Stimulated activated naive B cell treated with anti-CD40 and anti-IgM and Interleukin-4, amounts not matched to agents 10 μg/mL and 1 μg/mL and 100 μg/mL, for 72 hours (primary cell): ENCODE measurements around the gene NEAT1.
A peak's percentile ranks its signal among the peaks of the same experiment; 100 is the strongest.

Experiments
- ATAC-seq, 2 donors: fragments of 150-1000 bp; cut with Tn5 transposase; replicated peaks; 2 replicates each; pipeline ENCODE4 v1.10.0; 2021; ENCODE audit warnings: moderate library complexity in 1 of 2
- DNase-seq: peaks from one replicate; pipeline ENCODE4 v3.0.0; 2021
- H3K27ac Mint-ChIP-seq: one replicate; pipeline ENCODE4 v1.8.0; 2022; ENCODE audit warnings: mild to moderate bottlenecking, mixed read lengths
- H3K27me3 Mint-ChIP-seq, 2 donors: one replicate each; pipeline ENCODE4 v1.8.0; 2022; ENCODE audit warnings: mixed read lengths in 2 of 2
- H3K36me3 Mint-ChIP-seq, 2 donors: one replicate each; pipeline ENCODE4 v1.8.0; 2022; ENCODE audit warnings: mixed read lengths in 2 of 2, mild to moderate bottlenecking in 1 of 2
- H3K4me1 Mint-ChIP-seq, 2 donors: one replicate each; pipeline ENCODE4 v1.8.0; 2022; ENCODE audit warnings: mixed read lengths in 2 of 2, mild to moderate bottlenecking in 1 of 2
- H3K4me3 Mint-ChIP-seq, 2 donors: one replicate each; pipeline ENCODE4 v1.8.0; 2022; ENCODE audit warnings: mild to moderate bottlenecking in 2 of 2, mixed read lengths in 2 of 2, moderate library complexity in 1 of 2
- H3K9me3 Mint-ChIP-seq, 2 donors: one replicate each; pipeline ENCODE4 v1.8.0; 2022; ENCODE audit warnings: mixed read lengths in 2 of 2, mild to moderate bottlenecking in 1 of 2

Gene NEAT1

GRCh38 chr11:65435411-65435931 lies 12.9 kb downstream of the NEAT1 start:
- DNase-seq (no peak), ATAC-seq (no peak)
- no peak overlapping the region for H3K4me3 Mint-ChIP-seq
- H3K27me3 Mint-ChIP-seq = no peaks in the 10 kb centered on the region
- H3K9me3 Mint-ChIP-seq = peaks cover 3 to 4% of the 10 kb centered on the region in 2 donors
- H3K27ac Mint-ChIP-seq = peak overlapping the region; percentile 71
- peaks cover 41 to 63% of the 10 kb centered on the region in 2 donors for H3K36me3 Mint-ChIP-seq
- peaks cover 55 to 84% of the 10 kb centered on the region in 2 donors for H3K4me1 Mint-ChIP-seq

GRCh38 chr11:65435981-65436411 lies 13.4 kb downstream of the NEAT1 start:
- H3K4me1 Mint-ChIP-seq = peaks cover 55 to 84% of the 10 kb centered on the region in 2 donors
- ATAC-seq = no peak
- H3K4me3 Mint-ChIP-seq = no peak overlapping the region
- H3K36me3 Mint-ChIP-seq = peaks cover 41 to 63% of the 10 kb centered on the region in 2 donors
- no peaks in the 10 kb centered on the region for H3K27me3 Mint-ChIP-seq
- DNase-seq = no peak
- H3K27ac Mint-ChIP-seq = peak overlapping the region; percentile 71
- peaks cover 3 to 4% of the 10 kb centered on the region in 2 donors for H3K9me3 Mint-ChIP-seq

- H3K27ac Mint-ChIP-seq = peak overlapping the region; percentile 71
- ATAC-seq (peak in 1 of 2 donors; percentile 6), DNase-seq (no peak)
- no peak overlapping the region for H3K4me3 Mint-ChIP-seq
- peaks cover 41 to 62% of the 10 kb centered on the region in 2 donors for H3K36me3 Mint-ChIP-seq
- peaks cover 54 to 83% of the 10 kb centered on the region in 2 donors for H3K4me1 Mint-ChIP-seq
- peaks cover 3 to 4% of the 10 kb centered on the region in 2 donors for H3K9me3 Mint-ChIP-seq
- H3K27me3 Mint-ChIP-seq = no peaks in the 10 kb centered on the region
These were observed 13.9 kb downstream of the NEAT1 start for GRCh38 chr11:65436412-65437032.

GRCh38 chr11:65437436-65438227 lies 15.0 kb downstream of the NEAT1 start:
- ATAC-seq = no peak
- H3K4me1 Mint-ChIP-seq = peaks cover 58 to 83% of the 10 kb centered on the region in 2 donors
- peaks cover 3 to 4% of the 10 kb centered on the region in 2 donors for H3K9me3 Mint-ChIP-seq
- H3K4me3 Mint-ChIP-seq = no peak overlapping the region
- peaks cover 44 to 69% of the 10 kb centered on the region in 2 donors for H3K36me3 Mint-ChIP-seq
- no peak for DNase-seq
- H3K27me3 Mint-ChIP-seq = no peaks in the 10 kb centered on the region
- H3K27ac Mint-ChIP-seq = no peak overlapping the region

GRCh38 chr11:65438257-65439151 lies 15.9 kb downstream of the NEAT1 start:
- DNase-seq (no peak), ATAC-seq (no peak)
- H3K27ac Mint-ChIP-seq = peak overlapping the region; percentile 44
- no peak overlapping the region for H3K4me3 Mint-ChIP-seq
- H3K36me3 Mint-ChIP-seq = peaks cover 48 to 68% of the 10 kb centered on the region in 2 donors
- peaks cover 3 to 4% of the 10 kb centered on the region in 2 donors for H3K9me3 Mint-ChIP-seq
- peaks cover 61 to 87% of the 10 kb centered on the region in 2 donors for H3K4me1 Mint-ChIP-seq
- H3K27me3 Mint-ChIP-seq = no peaks in the 10 kb centered on the region

- peak in 1 of 2 donors; percentile 4 for ATAC-seq
- peaks cover 70 to 96% of the 10 kb centered on the region in 2 donors for H3K4me1 Mint-ChIP-seq
- H3K9me3 Mint-ChIP-seq = peaks cover 3 to 4% of the 10 kb centered on the region in 2 donors
- no peak for DNase-seq
- peak overlapping the region; percentile 32 to 51 for H3K4me3 Mint-ChIP-seq
- peaks cover 51 to 76% of the 10 kb centered on the region in 2 donors for H3K36me3 Mint-ChIP-seq
- H3K27ac Mint-ChIP-seq = peak overlapping the region; percentile 97
- no peaks in the 10 kb centered on the region for H3K27me3 Mint-ChIP-seq
These were observed 17.0 kb downstream of the NEAT1 start for GRCh38 chr11:65439331-65440181.

GRCh38 chr11:65440831-65441499 lies 18.4 kb downstream of the NEAT1 start:
- Mint-ChIP-seq H3K27me3 (no peaks in the 10 kb centered on the region), H3K9me3 (peaks cover 3 to 4% of the 10 kb centered on the region in 2 donors), H3K4me3 (peak overlapping the region; percentile 78 to 81), H3K36me3 (peaks cover 40 to 65% of the 10 kb centered on the region in 2 donors), H3K4me1 (peaks cover 60 to 96% of the 10 kb centered on the region in 2 donors), H3K27ac (peak overlapping the region; percentile 97)
- DNase-seq = peak; percentile 54
- peak; percentile 55 to 61 for ATAC-seq

GRCh38 chr11:65442842-65443331 lies 20.3 kb downstream of the NEAT1 start:
- peak overlapping the region; percentile 61 to 70 for H3K4me3 Mint-ChIP-seq
- H3K9me3 Mint-ChIP-seq = peaks cover 3 to 4% of the 10 kb centered on the region in 2 donors
- H3K4me1 Mint-ChIP-seq = peaks cover 58 to 97% of the 10 kb centered on the region in 2 donors
- no peaks in the 10 kb centered on the region for H3K27me3 Mint-ChIP-seq
- DNase-seq = no peak
- ATAC-seq = peak in 1 of 2 donors; percentile 9
- H3K27ac Mint-ChIP-seq = peak overlapping the region; percentile 97
- H3K36me3 Mint-ChIP-seq = peaks cover 31 to 55% of the 10 kb centered on the region in 2 donors

GRCh38 chr11:65444314-65445051 lies 21.9 kb downstream of the NEAT1 start:
- no peak for DNase-seq
- peaks cover 19 to 42% of the 10 kb centered on the region in 2 donors for H3K36me3 Mint-ChIP-seq
- ATAC-seq = no peak
- peaks cover 61 to 97% of the 10 kb centered on the region in 2 donors for H3K4me1 Mint-ChIP-seq
- H3K9me3 Mint-ChIP-seq = peaks cover 0 to 2% of the 10 kb centered on the region in 2 donors
- no peaks in the 10 kb centered on the region for H3K27me3 Mint-ChIP-seq
- peak overlapping the region; percentile 45 to 70 for H3K4me3 Mint-ChIP-seq
- H3K27ac Mint-ChIP-seq = peak overlapping the region; percentile 97

- H3K27ac Mint-ChIP-seq = peak overlapping the region; percentile 90
- H3K36me3 Mint-ChIP-seq = peaks cover 17 to 36% of the 10 kb centered on the region in 2 donors
- H3K27me3 Mint-ChIP-seq = no peaks in the 10 kb centered on the region
- peaks cover 0 to 2% of the 10 kb centered on the region in 2 donors for H3K9me3 Mint-ChIP-seq
- peak overlapping the region in 1 of 2 donors; percentile 45 for H3K4me3 Mint-ChIP-seq
- DNase-seq (no peak), ATAC-seq (no peak)
- peaks cover 57 to 91% of the 10 kb centered on the region in 2 donors for H3K4me1 Mint-ChIP-seq
These were observed 22.6 kb downstream of the NEAT1 start for GRCh38 chr11:65445101-65445603.

GRCh38 chr11:65445604-65446445 lies 23.2 kb downstream of the NEAT1 start:
- DNase-seq = no peak
- H3K36me3 Mint-ChIP-seq = peaks cover 16 to 34% of the 10 kb centered on the region in 2 donors

More at GRCh38 chr11:65445604-65446445, 23.2 kb downstream of the NEAT1 start:
- Mint-ChIP-seq H3K27me3 (no peaks in the 10 kb centered on the region), H3K4me1 (peaks cover 53 to 84% of the 10 kb centered on the region in 2 donors), H3K4me3 (peak overlapping the region; percentile 47 to 68), H3K9me3 (peaks cover 0 to 2% of the 10 kb centered on the region in 2 donors), H3K27ac (peak overlapping the region; percentile 85)
- ATAC-seq = peak; percentile 5 to 15
